Hematopoietic multipotent progenitor cell (in vitro differentiated cells): ENCODE results near the gene CACNA1I. TPM values are rescaled to one million over a fixed set of nuclear protein-coding genes. Genes with fewer than 3 reads are reported as not detected.
"Not testable (repeated sequence)": the region's sequence is repeated elsewhere in the genome, so short reads cannot be mapped to it uniquely, and the experiment has no call there.

ENCODE experiments used
- DNase-seq, 3 donors: peaks; one replicate each; pipeline ENCODE4 v3.0.0-alpha.2; 2011 to 2015; ENCODE audit warnings: low read depth in 2 of 3, low spot score in 2 of 3
- total RNA-seq: library from RNA; depleted of rRNA; stranded (reverse); fragments of >200 nt; gene quantifications from one replicate; pipeline ENCODE4 v1.2.3, GENCODE V29; 2012

The CACNA1I gene
- under 0.01 TPM for total RNA-seq

DNA sequence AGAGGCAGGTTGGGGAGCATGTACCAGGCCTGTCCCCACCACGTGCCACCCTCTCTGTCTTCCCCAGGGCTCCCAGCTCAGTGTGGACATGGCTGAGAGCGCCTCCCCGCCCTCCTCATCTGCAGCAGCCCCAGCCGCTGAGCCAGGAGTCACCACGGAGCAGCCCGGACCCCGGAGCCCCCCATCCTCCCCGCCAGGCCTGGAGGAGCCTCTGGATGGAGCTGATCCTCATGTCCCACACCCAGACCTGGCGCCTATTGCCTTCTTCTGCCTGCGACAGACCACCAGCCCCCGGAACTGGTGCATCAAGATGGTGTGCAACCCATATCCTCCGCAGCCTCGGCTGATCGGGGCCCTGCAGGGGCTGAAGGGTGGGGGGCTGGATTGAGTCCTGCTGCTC is at the start of gene CACNA1I:
CACNA1I (plus strand) TSS at position 89 of the 400 bp plus-strand sequence; CDS start at position 89, 0 bp downstream.
- DNase-seq: no peak

DNA sequence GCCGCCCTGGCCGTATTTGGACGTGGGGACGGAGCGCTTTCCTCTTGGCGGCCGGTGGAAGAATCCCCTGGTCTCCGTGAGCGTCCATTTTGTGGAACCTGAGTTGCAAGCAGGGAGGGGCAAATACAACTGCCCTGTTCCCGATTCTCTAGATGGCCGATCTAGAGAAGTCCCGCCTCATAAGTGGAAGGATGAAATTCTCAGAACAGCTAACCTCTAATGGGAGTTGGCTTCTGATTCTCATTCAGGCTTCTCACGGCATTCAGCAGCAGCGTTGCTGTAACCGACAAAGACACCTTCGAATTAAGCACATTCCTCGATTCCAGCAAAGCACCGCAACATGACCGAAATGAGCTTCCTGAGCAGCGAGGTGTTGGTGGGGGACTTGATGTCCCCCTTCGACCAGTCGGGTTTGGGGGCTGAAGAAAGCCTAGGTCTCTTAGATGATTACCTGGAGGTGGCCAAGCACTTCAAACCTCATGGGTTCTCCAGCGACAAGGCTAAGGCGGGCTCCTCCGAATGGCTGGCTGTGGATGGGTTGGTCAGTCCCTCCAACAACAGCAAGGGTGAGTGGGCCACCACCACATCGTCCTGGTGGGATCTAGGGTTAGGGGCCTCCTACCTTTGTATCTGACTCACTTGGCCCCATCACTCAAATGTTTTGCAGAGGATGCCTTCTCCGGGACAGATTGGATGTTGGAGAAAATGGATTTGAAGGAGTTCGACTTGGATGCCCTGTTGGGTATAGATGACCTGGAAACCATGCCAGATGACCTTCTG is 49.3 kb upstream of the CACNA1I start:
- peak in 1 of 3 donors; percentile 75 for DNase-seq

DNA sequence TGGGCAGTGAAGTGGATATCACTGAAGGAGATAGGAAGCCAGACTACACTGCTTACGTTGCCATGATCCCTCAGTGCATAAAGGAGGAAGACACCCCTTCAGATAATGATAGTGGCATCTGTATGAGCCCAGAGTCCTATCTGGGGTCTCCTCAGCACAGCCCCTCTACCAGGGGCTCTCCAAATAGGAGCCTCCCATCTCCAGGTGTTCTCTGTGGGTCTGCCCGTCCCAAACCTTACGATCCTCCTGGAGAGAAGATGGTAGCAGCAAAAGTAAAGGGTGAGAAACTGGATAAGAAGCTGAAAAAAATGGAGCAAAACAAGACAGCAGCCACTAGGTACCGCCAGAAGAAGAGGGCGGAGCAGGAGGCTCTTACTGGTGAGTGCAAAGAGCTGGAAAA is 48.5 kb upstream of the CACNA1I start:
- not testable (repeated sequence) for DNase-seq

DNA sequence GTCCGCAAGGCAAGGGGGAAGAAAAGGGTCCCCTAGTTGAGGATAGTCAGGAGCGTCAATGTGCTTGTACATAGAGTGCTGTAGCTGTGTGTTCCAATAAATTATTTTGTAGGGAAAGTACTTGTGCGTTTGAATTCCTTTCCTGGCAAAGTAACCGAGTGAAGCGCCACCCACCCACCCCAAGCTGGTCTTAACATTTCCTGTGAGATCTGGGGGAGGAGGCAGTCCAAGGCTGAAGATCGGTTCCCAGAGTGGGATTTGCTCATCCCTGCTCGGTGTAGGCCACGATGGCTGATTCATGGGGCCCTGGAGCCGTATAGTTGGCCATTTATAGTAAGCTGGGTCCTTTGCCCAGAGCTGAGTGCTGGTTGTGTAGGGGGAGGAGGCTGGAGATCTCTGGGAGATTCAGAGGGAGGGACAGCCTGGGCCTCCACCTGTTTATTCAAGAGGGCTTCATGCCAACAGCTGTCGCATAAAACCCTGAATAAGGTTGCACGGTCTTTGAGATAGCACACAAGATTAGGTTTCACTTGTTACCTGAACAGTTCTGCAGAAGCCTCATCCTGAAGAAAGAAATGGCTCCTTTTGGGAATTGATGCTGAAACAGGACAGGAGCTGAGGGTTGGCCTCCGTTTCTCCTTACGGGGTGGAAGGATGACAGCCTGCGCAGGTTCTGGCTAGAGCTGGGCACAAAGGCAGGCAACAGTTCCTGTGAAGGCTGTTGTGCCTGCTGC is 47.8 kb upstream of the CACNA1I start:
- no peak for DNase-seq

DNA sequence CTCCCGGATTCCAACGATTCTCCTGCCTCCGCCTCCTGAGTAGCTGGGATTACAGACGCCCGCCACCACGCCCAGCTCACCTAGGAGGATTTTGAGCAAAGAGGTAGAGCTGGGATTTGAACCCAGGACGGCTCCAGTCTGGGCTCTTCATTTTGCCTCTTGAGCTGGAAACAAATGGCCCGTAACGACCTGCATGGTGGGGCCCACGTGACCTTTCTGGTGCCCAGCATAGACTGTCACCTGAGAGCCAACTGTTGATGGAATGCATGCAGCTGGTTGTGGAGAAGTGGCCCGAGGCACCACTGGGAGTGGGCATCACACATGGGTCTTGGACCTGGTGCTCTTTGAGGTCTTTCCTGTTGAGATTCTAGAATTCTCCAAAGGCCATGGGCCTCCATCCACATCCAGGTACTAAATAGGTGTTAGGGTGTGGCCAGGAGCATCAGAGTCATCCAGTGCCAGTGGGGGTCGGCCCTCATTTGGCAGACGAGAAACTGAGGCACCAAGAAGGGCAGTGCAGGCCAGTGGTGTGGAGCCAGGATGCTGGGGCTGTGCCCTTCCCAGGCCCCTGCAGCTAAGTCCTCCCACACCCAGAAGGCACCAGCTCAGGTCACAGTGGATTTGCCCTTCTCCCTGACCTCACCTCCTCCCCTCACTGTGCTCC is 46.3 kb upstream of the CACNA1I start:
- DNase-seq: no peak

DNA sequence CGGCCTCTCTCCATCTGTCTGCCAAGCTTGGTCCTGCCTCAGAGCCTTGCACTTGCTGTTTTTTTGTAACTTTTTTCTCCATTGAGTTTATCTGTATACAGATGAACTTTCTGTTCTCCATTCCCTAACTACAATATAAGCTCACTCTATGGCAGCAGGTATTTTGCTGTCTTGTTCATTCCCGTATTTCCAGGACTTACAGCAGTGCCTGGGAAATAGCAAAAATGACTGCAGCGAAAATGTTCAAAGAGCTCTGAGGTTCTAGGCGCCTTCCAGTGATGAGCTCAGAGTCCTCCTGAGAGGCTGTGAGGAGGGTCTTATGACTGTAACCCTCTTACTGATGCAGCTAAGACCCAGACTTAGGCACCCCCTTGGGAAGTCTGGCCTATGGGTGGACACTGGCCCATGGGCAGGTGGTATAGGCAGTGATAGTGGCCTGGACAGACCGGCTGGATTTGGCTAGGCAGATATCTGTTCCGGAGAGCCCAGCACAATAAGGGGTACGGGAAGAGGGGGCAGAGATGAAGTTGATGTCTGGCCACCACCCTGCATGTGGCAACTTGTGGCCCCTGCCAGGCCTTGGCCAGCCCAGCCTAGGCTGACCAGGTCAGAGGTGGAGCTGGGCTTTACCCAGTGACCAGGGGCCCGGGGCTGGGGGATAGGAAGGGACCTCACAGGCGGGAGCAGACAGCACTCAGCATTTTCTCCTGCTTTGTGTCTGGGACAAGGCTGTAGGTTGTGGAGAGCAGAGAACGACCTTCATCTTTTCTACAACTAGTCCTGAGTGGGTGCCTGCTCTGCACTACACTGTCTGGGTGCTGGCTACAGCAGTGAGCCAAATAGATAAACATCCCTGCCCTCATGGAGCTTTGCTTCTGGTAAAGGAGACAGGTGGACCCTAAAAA is 45.5 kb upstream of the CACNA1I start:
- DNase-seq: no peak

DNA sequence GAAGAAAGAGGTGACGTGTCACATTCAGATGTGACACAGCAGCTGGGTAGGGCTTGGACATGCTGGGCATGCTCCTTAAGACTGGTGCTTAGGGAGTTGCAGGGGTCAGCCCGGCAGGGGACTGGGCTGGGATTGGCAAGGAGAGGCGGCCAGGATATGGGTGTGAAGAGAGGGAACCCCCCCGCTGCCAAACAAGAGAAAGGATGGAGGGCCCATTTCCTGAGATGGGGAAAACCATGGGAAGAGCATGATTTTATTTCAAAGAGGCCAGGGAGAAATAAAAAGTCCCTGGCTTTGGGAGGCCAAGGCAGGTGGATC is 44.9 kb upstream of the CACNA1I start:
- no peak for DNase-seq

DNA sequence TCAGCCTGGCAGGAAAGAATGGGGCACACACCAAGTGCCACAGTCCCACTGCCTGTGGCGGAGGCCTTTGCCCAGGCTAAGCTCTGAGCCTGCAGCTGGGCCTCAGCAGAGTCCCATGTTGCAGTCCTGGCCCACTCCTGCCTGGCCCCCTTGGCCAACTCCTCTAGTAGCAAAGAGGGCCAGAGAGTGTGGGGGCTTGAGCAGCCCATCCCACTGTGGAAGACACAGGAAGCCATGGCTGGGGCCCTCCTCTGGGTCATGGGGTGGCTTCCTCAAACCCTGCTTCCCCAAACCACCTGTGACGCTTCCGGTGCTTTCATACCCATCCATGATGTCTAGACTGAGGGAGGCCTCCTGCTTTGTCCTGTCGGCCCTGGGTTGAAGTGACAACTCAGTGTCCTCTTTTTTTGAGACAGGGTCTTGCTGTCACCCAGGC is 43.8 kb upstream of the CACNA1I start:
- DNase-seq: no peak

DNA sequence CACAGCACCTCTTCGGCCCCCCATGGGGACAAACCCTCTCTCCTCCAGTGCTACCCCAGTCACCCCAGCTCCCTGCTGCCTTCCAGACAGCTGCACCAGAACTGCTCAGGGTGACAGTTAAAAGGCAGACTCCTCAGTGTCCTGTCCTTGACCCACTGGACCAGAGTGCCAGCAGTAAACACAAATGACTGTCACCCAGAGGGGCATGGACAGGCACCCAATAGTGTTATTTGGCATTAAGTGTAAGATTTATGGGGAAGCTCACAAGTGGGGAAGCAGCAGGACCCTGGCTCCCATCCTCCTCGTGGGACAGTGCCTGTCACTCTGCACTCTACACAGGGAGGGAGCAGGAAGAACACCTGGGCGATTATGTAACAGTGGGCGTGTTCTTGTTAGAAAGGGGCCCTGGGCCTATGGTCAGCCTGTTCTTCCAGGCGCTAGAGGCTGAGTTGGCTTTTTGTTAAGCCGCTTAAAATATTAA is 43.0 kb upstream of the CACNA1I start:
- DNase-seq: no peak

DNA sequence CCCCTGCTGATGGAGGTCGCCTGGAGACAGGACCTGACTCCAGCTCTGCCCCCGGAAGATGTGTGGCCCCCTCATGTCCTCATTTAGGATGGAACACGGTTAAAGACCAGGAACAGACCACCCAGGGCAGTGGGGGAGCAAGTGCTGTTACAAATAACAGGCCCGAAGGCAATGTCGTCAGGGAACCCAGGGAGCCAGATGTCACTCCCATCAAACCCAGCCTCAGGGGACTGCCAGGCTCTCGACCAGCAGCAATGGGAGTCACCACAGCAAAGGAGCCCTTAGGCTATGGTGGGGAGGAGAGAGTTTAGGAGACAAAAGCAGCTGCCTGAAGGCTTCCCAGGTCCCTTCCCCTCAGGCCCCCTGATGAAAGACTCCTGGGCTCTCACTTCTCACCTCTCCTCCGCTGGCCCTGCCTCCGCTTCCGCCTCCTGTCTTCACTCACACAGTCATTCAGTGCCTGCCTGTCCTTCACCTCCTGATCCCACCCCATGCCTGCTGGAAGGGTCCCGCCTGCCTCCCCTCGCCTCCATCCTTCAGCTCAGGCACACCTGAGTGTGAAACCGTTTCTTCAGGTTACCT is 42.4 kb upstream of the CACNA1I start:
- no peak for DNase-seq

DNA sequence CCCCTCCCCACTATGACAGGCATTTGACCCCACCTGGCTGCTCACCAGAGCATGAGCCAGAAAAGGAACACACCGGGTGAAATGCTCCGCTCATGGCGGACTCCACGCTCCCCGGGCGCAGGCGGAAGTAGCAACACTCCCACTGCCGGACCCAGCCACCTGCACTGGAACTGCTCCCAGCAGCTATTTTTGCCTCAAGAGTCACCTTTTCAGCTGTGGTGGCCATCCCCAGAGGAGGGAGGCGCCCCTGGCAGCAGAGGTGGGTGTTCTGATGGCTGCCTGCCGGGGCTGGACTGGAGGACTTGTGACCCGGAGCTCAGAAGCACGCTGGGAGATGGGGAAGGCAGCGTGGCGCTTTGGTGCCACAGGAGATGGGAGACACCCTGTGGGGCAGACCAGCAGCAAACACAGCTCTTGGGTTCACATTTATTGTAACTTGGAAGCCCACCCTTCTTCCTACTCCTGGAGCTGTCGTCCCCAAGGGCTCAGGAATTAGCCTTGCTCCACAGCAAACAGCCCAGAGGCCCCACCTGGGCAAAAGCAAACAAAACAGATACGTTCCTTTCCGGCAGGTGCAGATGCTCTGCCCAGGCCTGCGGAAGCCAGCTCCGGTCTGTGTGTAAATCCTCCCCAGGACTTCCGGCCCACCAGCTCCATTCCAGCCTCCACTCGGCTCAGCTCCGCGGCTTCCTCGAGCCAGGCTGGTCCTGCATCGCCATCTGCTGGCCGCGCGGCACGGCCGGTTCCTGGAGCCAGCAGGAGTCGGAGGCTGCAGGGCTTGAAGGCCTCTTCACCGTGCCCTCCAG is 41.7 kb upstream of the CACNA1I start:
- DNase-seq: peak; percentile 81 to 93 (median 91)

DNA sequence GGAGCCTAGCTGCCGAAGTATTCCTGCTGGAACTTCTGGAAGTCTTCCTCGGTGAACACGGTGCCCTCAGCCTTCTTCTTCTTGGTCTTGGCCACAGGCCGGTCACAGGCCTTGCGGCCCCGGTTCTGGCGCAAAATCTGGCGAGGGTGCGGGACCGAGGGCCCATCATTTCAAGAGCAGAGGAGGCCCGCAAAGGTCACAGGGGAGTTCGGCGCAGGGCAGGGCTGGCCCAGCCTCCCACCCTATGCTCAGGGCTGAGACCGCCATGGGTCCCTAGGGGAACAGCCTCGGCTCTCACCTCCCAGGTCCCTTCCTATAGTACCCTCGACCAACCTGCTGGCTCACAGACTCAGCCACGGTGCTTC is 41.1 kb upstream of the CACNA1I start:
- no peak for DNase-seq

DNA sequence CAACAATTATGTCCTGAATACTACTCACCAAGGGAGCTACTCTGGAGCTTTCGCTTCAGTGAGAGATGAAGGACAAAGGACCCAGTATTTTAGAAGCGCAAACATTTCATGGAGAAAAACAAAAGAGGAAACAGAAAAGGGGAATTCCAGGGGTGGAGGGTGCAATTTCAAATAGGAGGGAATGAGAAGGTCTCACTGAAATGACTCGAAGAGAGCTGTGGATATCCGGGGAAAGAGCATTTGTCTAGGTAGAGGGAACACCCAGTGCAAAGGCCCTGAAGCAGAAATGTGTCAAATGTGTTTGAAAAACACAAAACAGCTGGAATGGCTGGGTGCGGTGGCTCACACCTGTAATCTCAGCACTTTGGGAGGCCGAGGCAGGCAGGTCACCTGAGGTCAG is 40.4 kb upstream of the CACNA1I start:
- no peak for DNase-seq

DNA sequence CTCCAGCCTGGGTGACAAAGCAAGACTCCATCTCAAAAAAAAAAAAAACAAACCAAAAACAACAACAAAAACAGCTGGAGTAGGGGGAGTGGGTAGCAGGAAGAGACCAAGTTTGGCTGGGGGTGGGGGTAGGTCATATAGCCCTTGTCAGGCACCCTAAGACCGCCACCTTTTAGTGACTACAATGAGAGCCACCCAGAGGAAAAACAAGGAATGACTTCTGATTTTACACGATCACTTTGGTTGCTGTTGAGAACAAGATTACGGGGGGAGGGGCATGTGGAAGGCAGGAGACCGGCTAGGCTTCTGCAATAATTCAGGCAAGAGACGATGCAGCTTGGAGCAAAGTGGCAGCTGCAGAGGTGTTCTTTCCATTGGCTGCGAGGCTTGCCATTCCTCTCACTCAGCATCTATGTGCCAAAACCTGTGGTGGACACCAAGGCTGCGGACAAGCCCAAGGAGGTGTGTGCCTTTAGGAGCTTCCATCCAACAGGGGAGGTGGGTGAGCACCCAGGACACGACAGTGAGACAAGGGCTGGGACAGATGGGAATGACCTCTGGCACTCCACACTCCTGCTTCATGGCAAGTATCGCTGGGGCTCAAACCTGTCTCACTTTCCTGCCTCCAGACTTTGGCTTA is 39.7 kb upstream of the CACNA1I start:
- peak in 2 of 3 donors; percentile 72 for DNase-seq

DNA sequence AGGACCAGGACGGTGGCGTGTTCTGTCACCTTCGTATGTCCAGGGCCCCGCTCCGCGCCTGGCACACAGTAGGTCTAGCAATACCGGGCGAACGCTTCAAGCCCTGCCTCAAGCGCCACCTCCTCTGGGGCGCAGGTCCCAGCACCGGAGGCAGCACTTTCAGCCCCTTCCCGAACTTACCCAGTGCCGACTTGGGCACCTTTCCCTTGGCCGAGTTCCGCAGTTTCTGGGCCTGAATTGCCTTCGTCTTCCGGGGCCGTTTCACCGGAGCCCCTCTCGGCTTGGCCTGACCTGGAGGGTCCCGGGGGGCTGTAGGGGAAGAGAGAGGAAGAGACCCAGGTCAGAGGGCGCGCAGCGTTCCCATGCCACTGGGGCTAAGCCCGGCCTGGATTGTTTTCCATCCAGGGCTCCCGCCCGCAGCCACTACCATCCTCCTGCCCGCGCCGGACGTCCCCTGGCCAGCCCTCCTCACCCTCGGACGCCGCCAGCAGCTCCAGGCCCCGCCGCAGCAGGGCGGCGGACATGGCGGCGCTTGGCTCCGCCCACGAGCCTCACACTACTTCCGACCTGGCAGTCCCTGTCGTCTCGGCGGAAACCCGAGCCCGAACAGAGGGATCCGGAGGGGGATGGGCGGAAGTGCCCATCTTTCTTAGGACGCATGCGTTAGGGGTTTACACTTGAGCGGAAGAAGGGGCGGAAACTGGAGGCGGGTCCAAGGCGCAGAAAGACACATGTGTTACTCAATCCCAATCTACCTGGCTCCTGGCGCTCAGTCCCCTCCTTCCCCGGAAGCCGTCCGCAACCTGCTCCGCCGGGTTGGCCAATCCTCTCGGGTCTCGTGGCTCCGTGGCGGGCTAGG is 38.1 kb upstream of the CACNA1I start, which contains the start of gene RPS19BP1:
RPS19BP1 (minus strand) TSS at position 534 of the 859 bp plus-strand sequence; CDS start at position 524, 10 bp downstream.
- DNase-seq: peak; percentile 99 to 100 (median 100)

DNA sequence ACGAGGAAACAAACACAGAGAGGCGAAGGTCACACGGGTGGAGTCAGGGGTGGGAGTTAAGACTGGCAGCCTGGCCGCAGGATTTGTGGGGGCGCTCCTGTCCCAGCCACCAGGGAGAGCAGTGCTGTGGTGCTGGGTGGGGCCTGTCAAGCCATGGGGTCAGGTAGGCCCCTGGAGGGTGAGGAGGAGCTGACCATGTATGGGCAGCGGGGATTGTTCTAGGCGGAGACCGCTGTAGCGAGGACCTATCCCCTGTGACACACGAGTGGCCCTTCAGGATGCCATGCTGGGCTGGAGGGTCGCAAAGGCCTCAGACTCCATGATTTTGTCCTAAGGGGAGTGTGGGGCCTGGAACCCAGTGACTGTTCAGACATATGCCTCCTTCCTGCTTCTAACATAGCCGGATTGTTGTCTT is 36.5 kb upstream of the CACNA1I start:
- no peak for DNase-seq

DNA sequence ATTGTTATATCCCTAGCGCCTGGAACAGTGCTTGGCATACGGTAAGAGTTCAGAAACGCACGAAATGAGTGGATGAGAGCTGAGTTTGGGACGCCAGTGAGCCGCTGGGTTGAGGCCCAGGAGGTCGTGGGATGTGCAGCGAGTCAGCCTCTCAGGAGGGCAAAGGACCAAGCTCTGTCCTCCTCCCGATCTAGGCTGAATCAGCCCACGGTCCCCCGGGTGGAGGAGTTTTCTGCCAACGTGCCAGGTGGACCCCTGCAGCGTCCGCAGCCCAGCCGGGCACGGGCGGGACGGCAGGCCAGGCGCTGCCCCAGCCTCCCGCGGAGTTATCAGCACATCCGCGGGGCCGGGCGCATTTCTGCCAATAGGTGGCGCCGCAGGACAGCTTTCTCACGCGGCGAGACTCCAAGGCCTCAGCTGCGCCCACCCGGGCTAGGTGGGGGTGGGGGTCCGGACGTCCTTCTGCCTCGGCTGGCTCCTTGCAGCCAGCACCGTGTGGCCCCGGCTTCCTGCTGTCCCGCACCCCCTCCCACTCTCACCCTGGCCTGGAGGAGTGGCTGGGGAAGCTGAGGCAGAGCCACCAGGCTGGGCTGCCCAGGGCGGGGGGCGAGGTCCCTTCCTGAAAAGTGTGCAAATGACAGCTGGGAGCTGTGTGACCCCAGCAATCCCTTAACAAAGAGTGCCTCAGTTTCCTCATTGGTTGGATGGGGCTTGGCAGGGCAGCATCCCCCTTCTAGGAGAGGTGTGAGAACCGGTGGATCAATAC is 35.8 kb upstream of the CACNA1I start:
- DNase-seq: peak; percentile 67 to 79 (median 73)
